Panc1 (cell line): ENCODE results near the gene UBE3B.

Experiments
- POLR2AphosphoS5 ChIP-seq: IDR thresholded peaks from 2 replicates; pipeline ENCODE4 v1.6.1; 2012; ENCODE audit warnings: mild to moderate bottlenecking, low read depth, low read length, moderate library complexity
- TF ChIP-seq, protein P1 (sequence below): fragments of 450-650 bp; IDR thresholded peaks from 2 replicates; pipeline ENCODE4 v1.5.1; 2017; ENCODE audit warnings: mild to moderate bottlenecking

DNA sequence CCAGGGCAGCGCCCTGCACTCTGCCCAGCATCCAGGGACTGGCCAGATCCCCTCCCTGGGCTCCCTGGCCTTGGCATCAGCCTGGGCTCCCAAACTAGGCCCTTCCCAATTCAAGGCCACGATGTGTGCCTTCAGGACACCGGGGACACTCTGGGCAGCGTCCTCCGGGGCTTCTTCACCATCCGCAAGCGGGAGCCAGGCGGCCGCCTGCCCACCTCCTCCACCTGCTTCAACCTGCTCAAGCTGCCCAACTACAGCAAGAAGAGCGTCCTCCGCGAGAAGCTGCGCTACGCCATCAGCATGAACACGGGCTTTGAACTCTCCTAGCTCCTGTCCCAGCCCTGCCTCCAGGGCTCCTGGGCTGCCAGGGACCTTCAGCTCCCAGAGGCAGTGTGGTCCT is 57.0 kb downstream of the UBE3B start:
- TF ChIP-seq, protein P1, sequence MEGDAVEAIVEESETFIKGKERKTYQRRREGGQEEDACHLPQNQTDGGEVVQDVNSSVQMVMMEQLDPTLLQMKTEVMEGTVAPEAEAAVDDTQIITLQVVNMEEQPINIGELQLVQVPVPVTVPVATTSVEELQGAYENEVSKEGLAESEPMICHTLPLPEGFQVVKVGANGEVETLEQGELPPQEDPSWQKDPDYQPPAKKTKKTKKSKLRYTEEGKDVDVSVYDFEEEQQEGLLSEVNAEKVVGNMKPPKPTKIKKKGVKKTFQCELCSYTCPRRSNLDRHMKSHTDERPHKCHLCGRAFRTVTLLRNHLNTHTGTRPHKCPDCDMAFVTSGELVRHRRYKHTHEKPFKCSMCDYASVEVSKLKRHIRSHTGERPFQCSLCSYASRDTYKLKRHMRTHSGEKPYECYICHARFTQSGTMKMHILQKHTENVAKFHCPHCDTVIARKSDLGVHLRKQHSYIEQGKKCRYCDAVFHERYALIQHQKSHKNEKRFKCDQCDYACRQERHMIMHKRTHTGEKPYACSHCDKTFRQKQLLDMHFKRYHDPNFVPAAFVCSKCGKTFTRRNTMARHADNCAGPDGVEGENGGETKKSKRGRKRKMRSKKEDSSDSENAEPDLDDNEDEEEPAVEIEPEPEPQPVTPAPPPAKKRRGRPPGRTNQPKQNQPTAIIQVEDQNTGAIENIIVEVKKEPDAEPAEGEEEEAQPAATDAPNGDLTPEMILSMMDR: no peak
- no peak for TF ChIP-seq POLR2AphosphoS5
